A673 (cell line): ENCODE measurements around the gene MGME1.

Experiments
- CTCF ChIP-seq: fragments of 300-800, 200-600 bp; sonication (generic); conservative IDR thresholded peaks from 2 replicates; pipeline ENCODE4 v1.5.1; 2017; ENCODE audit warnings: low read depth, mild to moderate bottlenecking, antibody characterized with exemption, low read length, moderate library complexity, mixed read lengths
- EZH2 ChIP-seq: fragments of 200-600 bp; sonication (generic); IDR thresholded peaks from 2 replicates; pipeline ENCODE4 v1.6.1; 2017; ENCODE audit warnings: borderline replicate concordance, low read depth, mild to moderate bottlenecking, mixed read lengths, antibody characterized with exemption, low read length; ENCODE audit not compliant: poor library complexity, severe bottlenecking

GRCh38 chr20:17936286-17936760 is 32.5 kb upstream of the MGME1 start:
- TF ChIP-seq CTCF = no peak
- no peak for TF ChIP-seq EZH2
